B cell (primary cell): ENCODE results near the gene TAS1R1. TPM values are rescaled to one million over a fixed set of nuclear protein-coding genes. Genes with fewer than 3 reads are reported as not detected.

Experiments used
- ATAC-seq: fragments of 200-7000 bp; cut with Tn5 transposase; one replicate; pipeline ENCODE4 v1.10.0; 2021; ENCODE audit warnings: low read depth, mild to moderate bottlenecking, moderate number of reproducible peaks, moderate library complexity
- CTCF ChIA-PET: fragments of 350-600 bp; sonication (Branson Sonifier 250); formaldehyde crosslinking; loops from one replicate; lab custom pipeline; 2021; ENCODE audit warnings: antibody characterized with exemption, inconsistent platforms; lab: Charles Lee
- POLR2A ChIA-PET: fragments of 350-600 bp; sonication (Branson Sonifier 250); formaldehyde crosslinking; loops from one replicate; lab custom pipeline; 2021; ENCODE audit warnings: antibody characterized with exemption; lab: Charles Lee
- DNase-seq: peaks from one replicate; pipeline ENCODE4 v3.0.0; 2013
- H2AFZ ChIP-seq: 2 replicates; pipeline ENCODE4 v1.6.1; 2012; ENCODE audit warnings: mild to moderate bottlenecking, low read depth, low read length; ENCODE audit not compliant: insufficient read depth, poor library complexity, severe bottlenecking
- H3K27ac ChIP-seq, 2 donors: 1 replicate in 1 of 2; 2 replicates in 1 of 2; pipeline ENCODE4 v1.5.1; 2012 to 2013; ENCODE audit warnings: low read length in 2 of 2, mild to moderate bottlenecking in 2 of 2, moderate library complexity in 1 of 2
- H3K27me3 ChIP-seq, 4 experiments: fragments of 200-600 bp in 1 of 4; sonication (generic) in 1 of 4; replicated peaks in 1 of 4; 1 replicate in 2 of 4; 2 replicates in 2 of 4; pipeline versions ENCODE4 v1.6.1 to v1.7.0; 2013 to 2016; ENCODE audit warnings: low read length in 3 of 4, mild to moderate bottlenecking in 2 of 4, mixed read lengths in 1 of 4, moderate library complexity in 1 of 4; ENCODE audit not compliant: insufficient read depth in 4 of 4, control insufficient read depth in 3 of 4; ENCODE audit errors: control extremely low read depth in 1 of 4
- H3K36me3 ChIP-seq, 2 experiments: replicated peaks in 1 of 2; 1 replicate in 1 of 2; 2 replicates in 1 of 2; pipeline versions ENCODE4 v1.6.1 to v1.7.1; 2013; ENCODE audit warnings: low read length in 1 of 2; ENCODE audit not compliant: insufficient read depth in 2 of 2, control insufficient read depth in 1 of 2; ENCODE audit errors: control extremely low read depth in 1 of 2, extremely low read depth in 1 of 2
- H3K4me1 ChIP-seq, 2 donors: fragments of 200-600 bp in 1 of 2; sonication (generic) in 1 of 2; 1 replicate in 1 of 2; 2 replicates in 1 of 2; pipeline versions ENCODE4 v1.5.1 to v1.6.1; 2013 to 2017; ENCODE audit warnings: low read length in 2 of 2; ENCODE audit not compliant: control insufficient read depth in 2 of 2, insufficient read depth in 2 of 2
- H3K4me2 ChIP-seq: replicated peaks from 2 replicates; pipeline ENCODE3; 2012; ENCODE audit warnings: mild to moderate bottlenecking, low read depth, low read length; ENCODE audit not compliant: poor library complexity, severe bottlenecking
- H3K4me3 ChIP-seq, 5 experiments: fragments of 200-600 bp in 1 of 5; sonication (generic) in 1 of 5; 1 replicate in 3 of 5; 2 replicates in 2 of 5; pipeline versions ENCODE4 v1.5.1 to v1.7.0; 2011 to 2016; ENCODE audit warnings: low read length in 4 of 5, mild to moderate bottlenecking in 4 of 5, low read depth in 2 of 5, control low read depth in 1 of 5, moderate library complexity in 1 of 5; ENCODE audit not compliant: insufficient read depth in 1 of 5; ENCODE audit errors: control extremely low read depth in 1 of 5, extremely low read depth in 1 of 5
- H3K79me2 ChIP-seq: fragments of 200-600 bp; sonication (generic); one replicate; pipeline ENCODE4 v1.6.0; 2016; ENCODE audit warnings: low read length; ENCODE audit not compliant: control insufficient read depth, insufficient read depth
- H3K9ac ChIP-seq: fragments of 200-600 bp; sonication (generic); 2 replicates; pipeline ENCODE4 v1.6.1; 2017; ENCODE audit warnings: mild to moderate bottlenecking, low read length, moderate library complexity
- H3K9me3 ChIP-seq, 3 donors: one replicate each; pipeline versions ENCODE4 v1.6.1 to v1.7.1; 2013; ENCODE audit warnings: low read length in 2 of 3; ENCODE audit not compliant: control insufficient read depth in 2 of 3, insufficient read depth in 1 of 3; ENCODE audit errors: control extremely low read depth in 1 of 3
- H4K20me1 ChIP-seq: 2 replicates; pipeline ENCODE4 v1.6.0; 2012; ENCODE audit warnings: mild to moderate bottlenecking, low read length; ENCODE audit not compliant: insufficient read depth, control insufficient read depth, poor library complexity, severe bottlenecking
- H3K27ac Mint-ChIP-seq: one replicate; pipeline ENCODE4 v1.8.0; 2021; ENCODE audit warnings: mixed read lengths
- H3K27me3 Mint-ChIP-seq: one replicate; pipeline ENCODE4 v1.8.0; 2021; ENCODE audit warnings: mixed read lengths
- H3K4me1 Mint-ChIP-seq: one replicate; pipeline ENCODE4 v1.8.0; 2021; ENCODE audit warnings: mixed read lengths
- H3K4me3 Mint-ChIP-seq: one replicate; pipeline ENCODE4 v1.8.0; 2021; ENCODE audit warnings: mixed read lengths
- H3K9me3 Mint-ChIP-seq: one replicate; pipeline ENCODE4 v1.8.0; 2022; ENCODE audit warnings: mixed read lengths; ENCODE audit not compliant: insufficient read depth
- CTCF ChIP-seq: fragments of 200-600 bp; IDR thresholded peaks from one replicate; pipeline ENCODE4 v1.8.0; 2022; ENCODE audit warnings: antibody characterized with exemption, mild to moderate bottlenecking
- EZH2 ChIP-seq: IDR thresholded peaks from 2 replicates; pipeline ENCODE4 v1.6.1; 2012; ENCODE audit warnings: borderline replicate concordance, low read depth, mild to moderate bottlenecking, moderate library complexity, low read length; ENCODE audit not compliant: insufficient read depth, poor library complexity, severe bottlenecking
- WGBS: methylation state at CpG from one replicate; pipeline ENCODE4 v1.1.5; 2013; ENCODE audit warnings: missing lambda C conversion rate; ENCODE audit not compliant: insufficient coverage; 5-methylcytosine and 5-hydroxymethylcytosine counted together
- intact Hi-C: fragments of 100-400 bp; cut with micrococcal nuclease; formaldehyde crosslinking; loops from one replicate; pipeline ENCODE4 v1.10.0; 2022
- polyA plus RNA-seq: library from polyadenylated mRNA; depleted of rRNA; stranded (reverse); fragments of >200 nt; gene quantifications from 2 replicates; pipeline ENCODE4 v1.2.3, GENCODE V29; 2012
- total RNA-seq, 2 donors: library from RNA; stranded (reverse); fragments of 120-200 nt in 1 of 2; gene quantifications; 1 replicate in 1 of 2; 2 replicates in 1 of 2; pipeline versions ENCODE4 v1.2.3 to v1.2.4, GENCODE V29; 2013 to 2022

TAS1R1 gene
- total and polyA plus RNA-seq, 2 donors (not counting 1 experiment from before 2014, with no cell fraction given) = 0.09 TPM; not detected in 1

GRCh38 chr1:6600410-6601048 is 45.4 kb downstream of the TAS1R1 start:
- H3K9me3 Mint-ChIP-seq = no peaks in the 10 kb centered on the region
- peak overlapping the region; percentile 93 for H3K4me3 Mint-ChIP-seq
- ChIA-PET POLR2A (interaction anchor here (0.6 to 2.5 kb wide), 3 partner anchors 17 to 46 kb away, joined by 3 to 14 read pairs (median 7); partner anchors contain the start of genes NOL9, TAS1R1 and ZBTB48), CTCF (interaction anchor here (1.1 to 5.4 kb wide), 5 partner anchors 17 to 46 kb away, joined by 3 to 33 read pairs (median 4); partner anchors contain the start of genes NOL9, TAS1R1 and THAP3)
- no peaks in the 10 kb centered on the region for H3K9me3 ChIP-seq
- DNase-seq (no peak), ATAC-seq (no peak)
- peaks cover 0 to 23% of the 10 kb centered on the region in 2 experiments for H3K36me3 ChIP-seq
- peaks cover 42% of the 10 kb centered on the region for H3K4me1 Mint-ChIP-seq
- no peaks in the 10 kb centered on the region for H3K27me3 Mint-ChIP-seq
- H3K4me3 ChIP-seq = peak overlapping the region; percentile 65 to 94 (median 68)
- peak overlapping the region; percentile 89 for H2AFZ ChIP-seq
- H3K79me2 ChIP-seq = peaks cover 59% of the 10 kb centered on the region
- H4K20me1 ChIP-seq = peaks cover 48% of the 10 kb centered on the region
- H3K4me1 ChIP-seq = peaks cover 29 to 43% of the 10 kb centered on the region in 2 donors
- no peak overlapping the region for H3K27ac ChIP-seq
- TF ChIP-seq CTCF (no peak), EZH2 (no peak)
- peak overlapping the region; percentile 100 for H3K4me2 ChIP-seq
- H3K9ac ChIP-seq = peak overlapping the region; percentile 78
- H3K27me3 ChIP-seq = no peaks in the 10 kb centered on the region
- H3K27ac Mint-ChIP-seq = peak overlapping the region; percentile 92
- 24% methylated on average over 8 of the region's 10 CpGs for WGBS
- intact Hi-C loops = loop anchor here (1.0 kb wide), 1 partner anchor 20 kb away; no protein-coding TSS in a partner anchor
